GM06990 (cell line): ENCODE measurements around the gene HSPG2.

ENCODE experiments used
- DNase-seq: peaks from one replicate; pipeline ENCODE4 v3.0.0-alpha.2; 2011; ENCODE audit not compliant: insufficient read length; ENCODE audit errors: extremely low read depth
- H3K27me3 ChIP-seq: replicated peaks from 2 replicates; pipeline ENCODE4 v1.6.0; 2011; ENCODE audit warnings: low read length; ENCODE audit not compliant: control insufficient read depth, insufficient read depth
- H3K36me3 ChIP-seq: 2 replicates; pipeline ENCODE4 v1.5.1; 2011; ENCODE audit warnings: low read length; ENCODE audit not compliant: control insufficient read depth, insufficient read depth
- H3K4me3 ChIP-seq: replicated peaks from 2 replicates; pipeline ENCODE4 v1.5.1; 2011; ENCODE audit warnings: low read depth, mild to moderate bottlenecking, control low read depth, low read length
- TF ChIP-seq, protein P1 (sequence below): IDR thresholded peaks from 2 replicates; pipeline ENCODE4 v1.5.1; 2011; ENCODE audit warnings: low read length, control low read depth, mild to moderate bottlenecking, inconsistent platforms; ENCODE audit not compliant: insufficient read depth, poor library complexity, severe bottlenecking

The HSPG2 gene

GRCh38 chr1:21774835-21775549 is 162.1 kb downstream of the HSPG2 start:
- TF ChIP-seq, protein P1, sequence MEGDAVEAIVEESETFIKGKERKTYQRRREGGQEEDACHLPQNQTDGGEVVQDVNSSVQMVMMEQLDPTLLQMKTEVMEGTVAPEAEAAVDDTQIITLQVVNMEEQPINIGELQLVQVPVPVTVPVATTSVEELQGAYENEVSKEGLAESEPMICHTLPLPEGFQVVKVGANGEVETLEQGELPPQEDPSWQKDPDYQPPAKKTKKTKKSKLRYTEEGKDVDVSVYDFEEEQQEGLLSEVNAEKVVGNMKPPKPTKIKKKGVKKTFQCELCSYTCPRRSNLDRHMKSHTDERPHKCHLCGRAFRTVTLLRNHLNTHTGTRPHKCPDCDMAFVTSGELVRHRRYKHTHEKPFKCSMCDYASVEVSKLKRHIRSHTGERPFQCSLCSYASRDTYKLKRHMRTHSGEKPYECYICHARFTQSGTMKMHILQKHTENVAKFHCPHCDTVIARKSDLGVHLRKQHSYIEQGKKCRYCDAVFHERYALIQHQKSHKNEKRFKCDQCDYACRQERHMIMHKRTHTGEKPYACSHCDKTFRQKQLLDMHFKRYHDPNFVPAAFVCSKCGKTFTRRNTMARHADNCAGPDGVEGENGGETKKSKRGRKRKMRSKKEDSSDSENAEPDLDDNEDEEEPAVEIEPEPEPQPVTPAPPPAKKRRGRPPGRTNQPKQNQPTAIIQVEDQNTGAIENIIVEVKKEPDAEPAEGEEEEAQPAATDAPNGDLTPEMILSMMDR, result no peak
- no peak overlapping the region for H3K4me3 ChIP-seq
- H3K36me3 ChIP-seq, result no peaks in the 10 kb centered on the region; the same call in 1 of the 2 replicates
- H3K27me3 ChIP-seq, result no peaks in the 10 kb centered on the region
- no peak for DNase-seq

DNA sequence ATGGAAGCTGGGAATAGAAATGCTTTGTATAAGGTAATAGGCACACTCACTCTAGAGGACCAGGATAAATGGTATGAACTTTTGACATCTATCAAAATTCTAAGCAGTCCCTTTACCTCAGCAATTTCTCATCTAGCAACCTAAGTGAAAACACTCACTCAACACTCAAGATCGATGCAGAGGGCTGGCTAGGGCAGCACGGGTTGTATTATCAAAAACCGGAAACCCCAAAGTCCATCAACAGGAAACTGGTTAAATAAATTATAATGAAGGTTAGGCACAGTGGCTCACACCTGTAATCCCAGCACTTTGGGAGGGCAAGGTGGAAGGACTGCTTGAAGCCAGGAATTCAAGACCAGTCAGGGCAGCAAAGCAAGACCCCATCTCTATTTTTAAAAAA is 163.5 kb downstream of the HSPG2 start:
- Histone ChIP-seq H3K36me3 (peaks cover 2% of the 10 kb centered on the region), H3K4me3 (no peak overlapping the region), H3K27me3 (no peaks in the 10 kb centered on the region)
- no peak for DNase-seq
- TF ChIP-seq, protein P1, result no peak
